Dermis microvascular lymphatic vessel endothelial cell (primary cell): Measurements from ENCODE around the gene MMS19. TPM values are rescaled to one million over a fixed set of nuclear protein-coding genes. Genes with fewer than 3 reads are reported as not detected.
"Not testable (repeated sequence)": the region's sequence is repeated elsewhere in the genome, so short reads cannot be mapped to it uniquely, and the experiment has no call there.

Experiments
- DNase-seq, 2 donors: peaks; one replicate each; pipeline versions ENCODE4 v3.0.0 to v3.0.0-alpha.2; 2010; ENCODE audit warnings: low read depth in 2 of 2
- total RNA-seq: library from RNA; depleted of rRNA; stranded (reverse); fragments of >200 nt; gene quantifications from 2 replicates; pipeline ENCODE4 v1.2.1, GENCODE V29; 2014

The MMS19 gene
- total RNA-seq, 1 donor from 2014 or later, result 55.3 TPM

GRCh38 chr10:97506199-97506991 lies 8.2 kb upstream of the MMS19 start:
- DNase-seq, result no peak

- DNase-seq, result no peak
Observed at GRCh38 chr10:97505152-97505551, 6.9 kb upstream of the MMS19 start.

GRCh38 chr10:97503406-97503805 lies 5.2 kb upstream of the MMS19 start:
- no peak for DNase-seq

GRCh38 chr10:97502916-97503315 lies 4.7 kb upstream of the MMS19 start:
- no peak for DNase-seq

GRCh38 chr10:97500297-97500575 lies 2.0 kb upstream of the MMS19 start:
- DNase-seq, result peak; percentile 77 to 78

- DNase-seq, result peak in 1 of 2 donors; percentile 31
Observed at GRCh38 chr10:97499561-97500296, 1.5 kb upstream of the MMS19 start.

- DNase-seq, result peak in 1 of 2 donors; percentile 70
Observed at GRCh38 chr10:97498841-97499560, 779 bp upstream of the MMS19 start, which contains the start of gene UBTD1. Gene UBTD1 (plus strand): TSS chr10:97498924. CDS start chr10:97499204, 280 bp downstream.

- peak in 1 of 2 donors; percentile 88 for DNase-seq
Observed at GRCh38 chr10:97497572-97498075, 598 bp downstream of the MMS19 start.

- no peak for DNase-seq
Observed at GRCh38 chr10:97494863-97495506, 3.2 kb downstream of the MMS19 start.

- no peak for DNase-seq
Observed at GRCh38 chr10:97494151-97494550, 4.1 kb downstream of the MMS19 start.

GRCh38 chr10:97490592-97490991 lies 7.6 kb downstream of the MMS19 start:
- DNase-seq, result no peak

- DNase-seq, result no peak
Observed at GRCh38 chr10:97485647-97486281, 12.5 kb downstream of the MMS19 start.

- DNase-seq, result peak in 1 of 2 donors; percentile 32
Observed at GRCh38 chr10:97483921-97484320, 14.3 kb downstream of the MMS19 start.

- DNase-seq, result peak in 1 of 2 donors; percentile 65
Observed at GRCh38 chr10:97483506-97483905, 14.7 kb downstream of the MMS19 start.

- DNase-seq, result no peak
Observed at GRCh38 chr10:97482381-97482780, 15.8 kb downstream of the MMS19 start.

- DNase-seq, result no peak
Observed at GRCh38 chr10:97481071-97481470, 17.2 kb downstream of the MMS19 start.

GRCh38 chr10:97479939-97480338 lies 18.3 kb downstream of the MMS19 start:
- no peak for DNase-seq

- DNase-seq, result not testable (repeated sequence)
Observed at GRCh38 chr10:97479410-97479809, 18.8 kb downstream of the MMS19 start.

- DNase-seq, result no peak
Observed at GRCh38 chr10:97475936-97476594, 22.2 kb downstream of the MMS19 start.

GRCh38 chr10:97474918-97475317 lies 23.3 kb downstream of the MMS19 start:
- DNase-seq, result no peak
